Measurements from ENCODE around the gene CHAC1. TPM values are rescaled to one million over a fixed set of nuclear protein-coding genes. Genes with fewer than 3 reads are reported as not detected.
"Not testable (repeated sequence)": the region's sequence is repeated elsewhere in the genome, so short reads cannot be mapped to it uniquely, and the experiment has no call there.

CHAC1 gene
- total RNA-seq, 1 donor: 0.52 TPM

DNA sequence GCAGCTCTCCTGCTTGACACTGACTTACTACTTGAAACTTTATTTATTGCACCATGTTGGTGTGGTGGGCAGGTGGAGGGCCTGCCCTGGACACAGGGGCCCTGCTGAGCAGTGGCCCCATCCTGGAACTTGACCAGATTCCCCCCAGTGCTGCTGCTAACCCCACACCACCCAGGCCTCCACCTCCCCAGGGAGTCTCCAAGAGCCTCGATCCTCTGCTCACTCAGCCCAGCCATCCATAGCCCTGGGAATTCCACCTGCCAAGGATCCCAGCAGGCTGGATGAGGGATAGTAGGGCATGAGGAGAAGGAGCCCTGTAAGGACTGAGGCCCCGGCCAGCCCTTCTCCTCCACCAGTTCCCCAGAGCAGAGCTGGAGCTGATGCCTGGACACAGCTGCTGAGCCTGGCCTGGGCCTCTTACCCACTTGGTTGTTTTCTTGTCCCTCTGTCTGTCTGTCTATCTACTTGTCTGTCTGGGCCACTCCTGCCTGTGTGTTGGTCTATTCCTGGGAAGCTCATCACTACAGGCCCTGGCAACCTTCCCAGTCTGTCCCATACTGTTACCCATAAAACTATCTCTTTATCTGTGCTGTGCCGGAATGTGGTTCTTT is 2.8 kb downstream of the CHAC1 start:
- Histone ChIP-seq H3K27me3 (ENCODE audit: insufficient read depth, low read length) (no peaks in the 10 kb centered on the region), H3K9me3 (ENCODE audit: low read depth, low read length) (no peaks in the 10 kb centered on the region), H3K4me1 (ENCODE audit: insufficient read depth, low read length) (peaks cover 13% of the 10 kb centered on the region), H3K4me3 (ENCODE audit: low read length) (no peak overlapping the region)

DNA sequence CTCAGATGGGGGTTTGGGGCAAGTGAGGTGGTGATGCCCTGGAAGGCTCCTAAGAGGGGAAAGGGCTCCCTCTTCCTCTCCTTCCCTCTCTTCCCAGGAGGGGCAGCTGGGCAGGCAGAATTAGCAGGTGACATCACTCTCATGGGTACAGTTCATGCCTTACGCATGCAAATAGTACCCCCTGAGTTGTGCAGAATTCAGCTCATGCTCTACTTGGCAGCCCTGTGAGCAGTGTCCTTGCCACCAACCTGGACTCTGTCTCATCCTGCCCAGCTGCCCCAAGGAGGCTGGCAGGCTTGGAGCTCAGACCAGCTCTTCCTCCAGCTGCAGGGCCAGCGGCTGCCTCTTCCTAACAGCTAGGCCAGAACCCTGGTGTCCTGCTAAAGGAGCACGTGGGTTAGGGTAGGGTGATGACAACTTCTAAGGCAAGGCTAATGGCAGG is 3.3 kb downstream of the CHAC1 start:
- H3K4me3 ChIP-seq (ENCODE audit: low read length): no peak overlapping the region
- H3K9me3 ChIP-seq (ENCODE audit: low read depth, low read length): no peaks in the 10 kb centered on the region
- no peaks in the 10 kb centered on the region for H3K27me3 ChIP-seq (ENCODE audit: insufficient read depth, low read length)
- H3K4me1 ChIP-seq (ENCODE audit: insufficient read depth, low read length): peaks cover 13% of the 10 kb centered on the region

DNA sequence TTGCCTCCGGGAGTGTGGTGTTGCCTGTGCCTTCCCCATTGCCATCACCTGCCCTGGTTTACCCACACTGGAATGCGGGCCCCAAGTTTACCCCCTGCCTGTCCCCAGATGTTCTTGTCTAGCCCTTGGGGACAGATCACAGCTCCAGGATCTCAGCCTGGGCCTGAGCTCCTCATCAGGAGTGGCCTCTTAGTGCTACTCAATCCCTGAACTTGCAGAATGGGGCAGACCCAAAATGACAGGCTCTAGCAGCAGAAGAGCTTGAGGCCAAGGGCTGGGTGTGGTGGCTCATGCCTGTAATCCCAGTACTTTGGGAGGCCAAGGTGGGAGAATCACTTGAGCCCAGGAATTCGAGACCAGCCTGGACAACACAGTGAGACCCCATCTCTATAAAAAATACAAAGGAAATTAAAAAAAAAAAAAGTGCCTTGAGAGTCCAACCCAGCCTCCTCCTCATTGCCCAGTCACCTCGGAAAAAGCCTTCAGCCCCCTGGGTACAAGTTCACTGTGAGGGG is 3.8 kb downstream of the CHAC1 start:
- H3K27me3 ChIP-seq (ENCODE audit: insufficient read depth, low read length): no peaks in the 10 kb centered on the region
- peaks cover 13% of the 10 kb centered on the region for H3K4me1 ChIP-seq (ENCODE audit: insufficient read depth, low read length)
- H3K4me3 ChIP-seq (ENCODE audit: low read length): no peak overlapping the region
- H3K9me3 ChIP-seq (ENCODE audit: low read depth, low read length): no peaks in the 10 kb centered on the region

DNA sequence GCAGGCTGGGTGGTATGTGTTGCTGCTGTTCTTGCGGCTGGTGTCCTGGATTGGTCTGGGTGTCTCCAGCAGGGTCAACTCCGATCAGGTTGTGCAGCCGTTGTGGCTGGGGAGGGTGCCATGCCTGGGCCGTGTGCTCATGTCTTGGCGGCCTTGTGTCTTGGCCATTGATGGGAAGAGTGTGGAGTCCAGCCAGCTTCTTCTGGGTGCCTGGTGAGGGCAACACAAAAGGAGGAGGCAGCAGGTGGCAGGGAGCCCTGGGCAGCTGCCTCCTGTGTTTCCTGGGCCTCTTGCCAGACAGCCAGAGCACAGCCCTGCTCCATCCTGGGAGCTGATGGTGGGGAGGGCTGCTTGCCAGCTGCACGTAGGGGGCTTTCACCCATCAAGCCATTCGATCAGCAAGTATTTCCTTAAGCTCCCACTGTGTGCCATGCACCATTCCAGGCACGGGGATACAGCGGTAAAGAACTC is 4.3 kb downstream of the CHAC1 start:
- H3K4me3 ChIP-seq (ENCODE audit: low read length): no peak overlapping the region
- H3K9me3 ChIP-seq (ENCODE audit: low read depth, low read length): no peaks in the 10 kb centered on the region
- no peaks in the 10 kb centered on the region for H3K27me3 ChIP-seq (ENCODE audit: insufficient read depth, low read length)
- H3K4me1 ChIP-seq (ENCODE audit: insufficient read depth, low read length): peaks cover 10% of the 10 kb centered on the region

DNA sequence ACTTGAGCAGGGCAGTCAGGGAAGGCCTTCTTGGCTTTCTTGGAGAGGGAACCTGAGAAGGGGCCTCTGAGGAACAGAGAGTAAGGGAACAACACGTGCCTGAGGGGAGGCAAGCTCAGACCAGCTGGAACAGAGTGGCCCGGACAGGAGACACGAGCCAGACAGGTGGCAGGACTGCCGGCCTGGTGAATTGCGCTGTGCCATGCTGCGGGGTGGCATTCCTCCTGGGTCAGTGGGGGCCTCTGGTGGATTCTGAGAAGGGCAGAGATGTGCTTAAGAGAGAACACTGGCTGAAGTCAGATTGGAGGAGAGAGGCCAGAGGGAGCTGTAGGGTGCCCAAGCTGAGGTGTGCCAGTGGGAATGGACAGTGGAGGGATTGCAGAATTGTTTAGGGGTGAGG is 4.9 kb downstream of the CHAC1 start:
- Histone ChIP-seq H3K9me3 (ENCODE audit: low read depth, low read length) (no peaks in the 10 kb centered on the region), H3K4me3 (ENCODE audit: low read length) (no peak overlapping the region), H3K27me3 (ENCODE audit: insufficient read depth, low read length) (no peaks in the 10 kb centered on the region), H3K4me1 (ENCODE audit: insufficient read depth, low read length) (peaks cover 8% of the 10 kb centered on the region)

DNA sequence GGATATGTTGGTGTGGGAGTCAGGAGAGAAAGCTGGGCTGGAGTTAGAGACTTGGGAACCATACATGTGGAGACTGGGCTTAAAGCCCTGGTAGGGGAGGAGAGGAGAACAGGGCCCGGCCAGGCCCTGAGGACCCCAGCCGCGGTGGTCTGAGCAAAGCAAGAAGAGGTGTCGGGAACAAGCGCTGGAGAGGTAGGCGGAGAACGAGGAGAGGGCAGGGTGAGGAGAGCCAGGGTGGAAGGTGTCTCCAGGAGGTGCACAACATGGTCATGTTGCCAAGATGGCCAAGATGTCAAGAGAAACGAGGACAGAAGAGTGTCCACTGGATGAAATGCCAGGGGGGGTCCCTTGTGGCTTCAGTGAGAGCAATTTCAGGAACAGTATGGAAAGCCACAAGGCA is 5.5 kb downstream of the CHAC1 start:
- Histone ChIP-seq H3K9me3 (ENCODE audit: low read depth, low read length) (no peaks in the 10 kb centered on the region), H3K4me1 (ENCODE audit: insufficient read depth, low read length) (peaks cover 5% of the 10 kb centered on the region), H3K4me3 (ENCODE audit: low read length) (no peak overlapping the region), H3K27me3 (ENCODE audit: insufficient read depth, low read length) (no peaks in the 10 kb centered on the region)

DNA sequence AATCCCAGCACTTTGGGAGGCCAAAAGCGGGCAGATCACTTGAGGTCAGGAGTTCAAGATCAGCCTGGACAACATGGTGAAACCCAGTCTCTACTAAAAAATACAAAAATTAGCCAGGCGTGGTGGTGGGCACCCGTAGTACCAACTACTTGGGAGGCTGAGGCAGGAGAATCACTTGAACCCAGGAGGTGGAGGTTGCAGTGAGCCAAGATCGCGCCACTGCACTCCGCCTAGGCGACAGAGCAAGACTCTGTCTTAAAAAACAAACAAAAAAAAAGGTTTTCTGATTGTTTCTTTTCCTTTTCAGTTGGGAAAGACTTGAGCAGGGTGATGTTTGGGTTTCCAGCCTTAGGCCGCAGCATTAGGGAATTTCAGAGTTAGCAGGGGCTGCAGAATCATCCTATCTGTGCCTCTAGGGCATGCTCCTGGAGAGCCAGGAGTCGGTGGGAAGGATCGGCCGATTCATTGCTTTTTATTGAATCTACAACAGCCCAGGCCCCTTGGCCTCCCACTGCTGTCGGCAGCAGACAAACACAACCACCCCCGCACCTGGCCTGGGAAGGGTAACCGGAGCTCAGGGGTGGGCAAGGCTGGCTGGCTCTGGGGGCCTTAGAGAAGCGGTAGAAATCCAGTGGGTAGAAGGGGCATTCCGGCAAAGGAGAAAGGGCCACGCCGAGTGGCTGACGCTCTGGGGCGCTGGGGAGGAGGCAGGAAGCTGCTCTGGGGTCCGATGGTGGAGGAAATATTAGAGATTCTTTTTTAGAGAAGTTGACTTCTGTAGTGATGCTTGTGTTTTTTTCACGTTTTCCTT is 6.3 kb downstream of the CHAC1 start:
- H3K9me3 ChIP-seq (ENCODE audit: low read depth, low read length): no peaks in the 10 kb centered on the region
- H3K4me1 ChIP-seq (ENCODE audit: insufficient read depth, low read length): no peaks in the 10 kb centered on the region
- no peaks in the 10 kb centered on the region for H3K27me3 ChIP-seq (ENCODE audit: insufficient read depth, low read length)
- no peak overlapping the region for H3K4me3 ChIP-seq (ENCODE audit: low read length)

DNA sequence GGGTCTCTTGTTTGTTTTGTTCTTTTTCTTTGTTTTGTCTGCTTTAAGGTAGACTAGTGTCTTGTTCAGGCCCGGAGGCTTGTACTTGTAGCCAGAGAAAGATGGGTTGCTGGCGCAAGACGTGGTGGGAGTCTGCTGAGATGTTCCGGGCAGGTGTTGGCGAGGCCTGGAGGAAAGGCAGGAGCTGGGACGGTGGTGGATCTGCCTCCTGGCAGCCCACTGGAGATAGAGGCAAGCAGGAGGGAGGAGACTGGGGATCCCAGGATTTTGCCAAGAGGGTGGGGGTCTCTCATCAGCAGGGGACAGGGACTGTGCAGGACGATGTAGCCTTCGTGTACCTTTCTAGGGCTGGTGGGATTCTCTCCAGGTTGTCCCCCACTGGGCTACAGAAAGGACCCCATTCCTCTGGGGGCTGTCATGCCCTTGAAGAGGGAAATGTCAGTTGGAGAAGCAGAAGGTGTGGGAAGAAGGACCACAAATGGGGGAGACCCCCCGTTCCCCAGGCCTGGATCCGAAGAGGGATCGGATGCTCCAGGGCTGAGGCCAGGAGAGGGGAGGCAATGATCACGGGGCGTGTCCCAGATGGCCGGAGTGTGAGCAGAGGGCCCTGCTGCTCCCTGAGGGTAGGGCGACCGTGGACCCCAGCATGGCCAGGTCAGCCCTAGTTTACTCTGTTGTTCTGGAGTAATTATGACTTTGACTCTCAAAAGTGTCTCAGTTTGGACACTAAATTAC is 7.0 kb downstream of the CHAC1 start:
- no peaks in the 10 kb centered on the region for H3K27me3 ChIP-seq (ENCODE audit: insufficient read depth, low read length)
- H3K4me1 ChIP-seq (ENCODE audit: insufficient read depth, low read length): no peaks in the 10 kb centered on the region
- H3K4me3 ChIP-seq (ENCODE audit: low read length): no peak overlapping the region
- H3K9me3 ChIP-seq (ENCODE audit: low read depth, low read length): no peaks in the 10 kb centered on the region

DNA sequence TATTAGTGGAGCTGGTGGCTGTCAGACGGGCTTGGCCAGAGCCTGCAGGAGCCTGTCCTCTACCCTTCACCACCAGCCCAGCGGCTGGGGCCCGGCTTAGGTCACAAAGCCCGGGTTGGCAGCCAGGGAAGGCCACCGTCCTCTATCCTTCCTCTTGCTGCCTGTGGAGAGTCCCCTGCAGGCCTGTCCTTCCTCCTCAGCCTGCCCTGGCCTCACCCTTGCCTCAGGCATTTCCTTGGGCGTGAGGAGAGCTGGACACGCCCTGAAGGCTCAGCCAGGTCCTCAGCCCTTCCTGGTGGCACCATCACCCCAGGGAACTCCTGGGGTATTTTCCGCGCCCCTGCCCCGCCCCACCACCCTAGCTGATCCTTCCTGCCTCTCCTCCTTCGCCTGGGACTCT is 7.7 kb downstream of the CHAC1 start:
- Histone ChIP-seq H3K27me3 (ENCODE audit: insufficient read depth, low read length) (no peaks in the 10 kb centered on the region), H3K9me3 (ENCODE audit: low read depth, low read length) (no peaks in the 10 kb centered on the region), H3K4me1 (ENCODE audit: insufficient read depth, low read length) (no peaks in the 10 kb centered on the region), H3K4me3 (ENCODE audit: low read length) (no peak overlapping the region)

DNA sequence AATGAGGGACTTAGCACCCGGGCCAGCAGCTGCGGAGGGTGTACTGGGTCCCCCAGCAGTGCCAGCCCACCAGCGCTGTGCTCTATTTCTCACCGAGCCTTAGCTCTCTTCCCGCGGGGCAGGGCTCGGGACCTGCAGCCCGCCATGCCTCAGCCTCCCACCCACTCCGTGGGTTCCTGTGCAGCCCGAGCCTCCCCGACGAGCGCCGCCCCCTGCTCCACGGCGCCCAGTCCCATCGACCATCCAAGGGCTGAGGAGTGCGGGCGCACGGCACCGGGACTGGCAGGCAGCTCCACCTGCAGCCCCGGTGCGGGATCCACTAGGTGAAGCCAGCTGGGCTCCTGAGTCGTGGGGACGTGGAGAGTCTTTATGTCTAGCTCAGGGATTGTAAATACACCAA is 8.5 kb downstream of the CHAC1 start:
- H3K4me3 ChIP-seq (ENCODE audit: low read length); H3K4me1 ChIP-seq (ENCODE audit: insufficient read depth, low read length); H3K27me3 ChIP-seq (ENCODE audit: insufficient read depth, low read length); H3K9me3 ChIP-seq (ENCODE audit: low read depth, low read length): not testable (repeated sequence)

DNA sequence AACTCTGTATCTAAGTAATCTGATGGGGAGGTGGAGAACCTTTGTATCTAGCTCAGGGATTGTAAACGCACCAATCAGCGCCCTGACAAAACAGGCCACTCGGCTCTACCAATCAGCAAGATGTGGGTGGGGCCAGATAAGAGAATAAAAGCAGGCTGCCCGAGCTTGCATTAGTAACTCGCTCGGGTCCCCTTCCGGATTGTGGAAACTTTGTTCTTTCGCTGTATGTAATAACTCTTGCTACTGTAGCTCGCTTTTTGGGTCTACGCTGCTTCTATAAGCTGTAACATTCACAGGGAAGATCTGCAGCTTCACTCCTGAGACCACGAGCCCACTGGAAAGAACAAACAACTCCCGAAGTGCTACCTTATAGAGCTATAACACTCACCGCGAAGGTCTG is 9.0 kb downstream of the CHAC1 start:
- H3K4me3 ChIP-seq (ENCODE audit: low read length); H3K9me3 ChIP-seq (ENCODE audit: low read depth, low read length); H3K27me3 ChIP-seq (ENCODE audit: insufficient read depth, low read length); H3K4me1 ChIP-seq (ENCODE audit: insufficient read depth, low read length): not testable (repeated sequence)

DNA sequence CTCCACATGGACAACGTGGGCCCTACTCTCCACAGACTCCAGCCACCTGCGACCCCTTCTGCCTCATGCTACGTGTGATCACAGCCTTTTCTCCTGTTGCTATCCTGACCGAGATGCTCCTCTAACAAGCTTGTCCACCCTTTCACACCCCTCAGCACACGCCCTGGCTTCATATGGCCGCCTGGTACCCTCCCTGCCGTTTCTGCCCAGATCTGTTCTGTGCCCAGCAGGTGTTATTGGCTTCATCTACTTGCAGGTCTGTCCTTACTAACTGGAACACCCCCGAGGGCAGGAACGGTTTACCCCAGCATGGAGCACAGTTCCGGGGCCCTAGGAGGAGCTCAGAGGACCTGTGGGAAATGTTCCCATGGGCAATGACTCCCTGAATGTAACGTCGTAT is 9.9 kb downstream of the CHAC1 start:
- no peak overlapping the region for H3K4me3 ChIP-seq (ENCODE audit: low read length)
- H3K4me1 ChIP-seq (ENCODE audit: insufficient read depth, low read length): no peaks in the 10 kb centered on the region
- no peaks in the 10 kb centered on the region for H3K9me3 ChIP-seq (ENCODE audit: low read depth, low read length)
- H3K27me3 ChIP-seq (ENCODE audit: insufficient read depth, low read length): no peaks in the 10 kb centered on the region

DNA sequence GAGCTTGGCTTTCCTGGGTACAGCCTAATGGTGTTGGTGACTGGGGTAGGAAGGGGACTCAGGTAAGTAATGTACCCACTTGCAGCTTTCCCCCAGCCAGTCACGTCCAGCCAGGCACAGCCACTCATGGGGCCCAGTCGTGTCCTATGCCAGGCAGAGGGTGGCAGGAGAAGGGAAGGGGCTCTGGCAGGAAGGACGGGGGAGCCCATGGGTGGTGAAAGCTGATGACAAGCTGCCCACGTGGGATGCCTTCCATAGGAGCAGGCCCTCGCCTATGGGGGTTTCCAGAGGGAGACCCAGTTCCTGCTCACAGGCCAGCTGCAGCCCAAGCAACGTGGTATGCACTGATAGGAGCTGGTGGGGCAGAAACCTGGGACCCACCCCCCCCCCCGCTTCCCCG is 10.7 kb downstream of the CHAC1 start:
- Histone ChIP-seq H3K9me3 (ENCODE audit: low read depth, low read length) (no peaks in the 10 kb centered on the region), H3K4me3 (ENCODE audit: low read length) (no peak overlapping the region), H3K27me3 (ENCODE audit: insufficient read depth, low read length) (no peaks in the 10 kb centered on the region), H3K4me1 (ENCODE audit: insufficient read depth, low read length) (no peaks in the 10 kb centered on the region)

DNA sequence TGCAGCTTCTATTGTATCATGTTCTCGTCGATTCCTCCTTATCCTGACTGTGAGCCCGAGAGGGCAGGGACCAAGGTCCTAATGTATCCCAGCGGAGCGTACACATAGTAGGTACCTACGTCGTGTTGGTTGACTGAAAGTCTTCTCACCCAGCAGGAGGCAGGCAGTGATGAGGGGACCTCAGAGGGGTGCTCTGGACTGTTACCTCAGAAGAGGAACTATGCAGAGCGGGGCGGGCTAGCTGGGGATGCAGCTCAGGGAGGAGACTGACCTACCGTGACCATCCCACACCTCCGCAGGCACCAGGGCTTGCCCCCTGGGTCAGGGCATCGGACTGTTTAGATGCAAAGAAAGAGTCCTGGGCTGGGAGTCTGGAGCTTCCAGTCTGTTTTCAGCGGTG is 11.4 kb downstream of the CHAC1 start:
- H3K4me1 ChIP-seq (ENCODE audit: insufficient read depth, low read length): no peaks in the 10 kb centered on the region
- H3K4me3 ChIP-seq (ENCODE audit: low read length): no peak overlapping the region
- no peaks in the 10 kb centered on the region for H3K27me3 ChIP-seq (ENCODE audit: insufficient read depth, low read length)
- no peaks in the 10 kb centered on the region for H3K9me3 ChIP-seq (ENCODE audit: low read depth, low read length)

Measured in mononuclear cell (primary cell).